ENCODE measurements around the gene SIGMAR1.

Gene SIGMAR1

GRCh38 chr9:34637356-34638137, at the start of gene SIGMAR1:
Gene SIGMAR1, minus strand, starts transcription at chr9:34637787. Its CDS starts 90 bp downstream, at chr9:34637697.
- peak; percentile 89 for DNase-seq

GRCh38 chr9:34686732-34687131, 49.1 kb upstream of the SIGMAR1 start:
- no peak for DNase-seq

DNA sequence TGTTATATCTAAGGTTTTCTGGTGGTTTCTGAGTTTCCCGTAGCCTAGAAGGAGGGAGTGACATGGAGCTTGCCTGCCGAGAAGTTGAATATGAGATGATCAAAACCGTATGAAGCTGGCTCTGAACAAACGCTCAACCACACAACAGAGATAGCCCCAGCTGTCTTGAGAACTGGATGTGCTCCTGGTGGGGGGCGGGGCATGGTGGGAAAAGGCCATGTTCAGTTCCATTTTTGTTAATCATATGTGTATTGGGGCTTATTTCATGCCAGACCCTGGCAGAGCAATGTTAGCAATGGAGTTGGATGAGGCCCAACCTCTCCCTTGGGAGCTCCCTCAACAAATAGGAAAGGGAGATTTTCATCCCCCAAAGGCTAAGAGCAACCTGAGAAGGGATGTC, 48.6 kb upstream of the SIGMAR1 start:
- no peak for DNase-seq

DNA sequence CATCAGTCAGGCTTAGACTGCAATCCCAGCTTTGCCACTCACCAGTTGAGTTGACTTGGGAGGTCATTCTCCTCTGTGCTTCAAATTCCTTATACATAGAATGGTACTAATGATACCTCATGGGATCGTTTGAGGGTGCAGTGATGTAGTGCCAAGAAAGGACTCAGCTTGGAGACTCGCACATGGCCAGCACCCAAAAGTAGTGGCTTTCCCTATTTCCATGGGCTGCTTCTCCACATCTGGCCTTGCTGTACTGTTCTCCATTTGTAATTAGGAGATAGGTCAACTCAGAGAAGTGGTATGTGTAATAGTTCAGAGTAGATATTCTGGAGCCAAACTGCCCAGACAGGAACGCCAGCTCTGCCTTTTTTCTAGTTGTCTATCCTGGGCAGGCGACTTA, 48.0 kb upstream of the SIGMAR1 start:
- DNase-seq: no peak

DNA sequence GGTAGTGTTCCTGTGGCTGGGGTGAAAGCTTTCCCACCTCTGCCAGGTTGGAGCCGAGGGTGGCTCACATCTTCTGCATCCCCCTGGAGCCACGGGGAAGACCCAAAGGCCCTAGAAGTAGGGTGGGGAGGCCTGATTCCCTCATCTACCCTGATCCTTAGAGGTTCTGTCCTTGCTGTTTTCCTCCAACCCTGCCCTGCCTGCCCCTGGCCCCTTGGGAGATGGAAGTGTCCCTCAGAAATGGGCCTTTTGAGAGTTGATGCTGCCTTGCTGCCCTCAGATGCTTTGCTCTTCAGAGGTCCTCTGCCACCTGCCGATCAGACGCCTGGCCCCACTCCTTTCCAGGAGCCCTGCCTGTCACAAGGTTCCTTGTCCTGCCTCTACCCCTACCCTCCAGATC, 47.2 kb upstream of the SIGMAR1 start:
- DNase-seq: no peak

GRCh38 chr9:34684145-34684544, 46.6 kb upstream of the SIGMAR1 start:
- DNase-seq: no peak

DNA sequence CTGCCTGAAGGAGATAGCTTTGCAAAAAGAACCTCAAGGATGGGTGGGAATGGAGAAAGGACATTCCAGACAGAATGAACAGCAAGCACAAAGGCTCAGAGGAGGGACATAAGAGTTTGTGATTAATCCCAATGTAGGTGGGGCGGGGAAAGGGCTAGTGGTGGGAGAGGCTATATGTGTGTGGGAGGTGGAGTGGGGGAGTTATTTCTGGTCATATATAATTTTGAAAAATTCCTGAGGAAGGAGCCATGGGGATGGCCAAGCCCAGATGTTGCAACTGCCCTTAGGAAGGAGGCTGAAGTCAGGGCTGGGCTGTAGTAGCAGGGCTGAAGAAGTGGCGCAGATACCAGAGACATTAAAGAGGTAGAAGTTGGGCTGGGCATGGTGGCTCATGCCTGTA, 38.3 kb upstream of the SIGMAR1 start:
- no peak for DNase-seq

DNA sequence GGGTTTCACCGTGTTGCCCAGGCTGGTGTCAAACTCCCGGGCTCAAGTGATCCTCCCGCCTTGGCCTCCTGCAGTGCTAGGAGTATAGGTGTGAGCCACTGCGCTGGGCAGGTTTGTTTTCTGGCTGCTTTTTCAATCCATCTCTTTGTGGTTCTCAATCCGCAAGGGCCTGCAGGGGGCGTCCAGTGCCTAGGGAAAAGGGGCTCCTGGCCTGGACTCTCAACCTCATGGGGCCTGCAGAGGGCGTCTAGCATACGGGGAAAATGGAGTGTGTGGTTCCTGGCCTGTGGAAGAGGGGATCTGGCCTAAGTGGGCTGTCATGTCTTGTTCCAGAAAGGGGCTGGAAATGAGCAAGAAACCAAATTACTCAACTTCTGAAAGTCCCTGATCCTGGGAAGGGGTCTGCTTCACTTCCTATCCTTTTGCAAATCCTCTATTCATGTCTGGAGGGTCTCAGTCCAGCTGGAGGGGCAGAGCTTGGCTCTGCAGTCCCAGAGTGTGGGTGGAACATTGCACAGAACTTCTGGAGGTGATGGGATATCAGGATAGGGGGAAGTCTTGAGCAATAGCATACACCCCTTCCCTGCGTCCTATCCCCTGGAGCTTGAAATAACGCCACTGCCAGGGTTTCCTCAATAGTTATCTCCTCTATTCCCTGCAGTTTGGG, 37.6 kb upstream of the SIGMAR1 start:
- peak; percentile 30 for DNase-seq

- no peak for DNase-seq
Observed at GRCh38 chr9:34674440-34674839, 36.9 kb upstream of the SIGMAR1 start.

DNA sequence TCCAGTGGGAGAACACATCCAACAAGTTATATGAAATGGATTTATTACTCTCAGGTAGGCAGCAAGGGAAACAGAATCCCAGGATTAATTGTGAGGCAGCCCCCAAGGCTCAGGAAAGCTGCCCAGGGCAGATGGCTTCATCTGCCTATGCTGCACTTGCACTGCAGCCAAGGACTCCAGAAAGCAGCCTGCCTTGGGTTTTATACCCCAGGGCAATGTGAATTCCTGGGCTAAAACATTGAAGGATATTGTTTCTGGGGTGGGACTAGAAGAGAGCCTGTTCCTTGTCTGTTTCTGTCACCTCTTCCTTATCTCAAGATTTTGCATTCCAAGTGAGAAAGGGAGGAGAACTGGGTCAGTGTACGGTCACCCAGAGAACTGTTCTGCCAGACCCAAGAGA, 33.7 kb upstream of the SIGMAR1 start:
- DNase-seq: no peak

- no peak for DNase-seq
Observed at GRCh38 chr9:34669809-34670562, 32.4 kb upstream of the SIGMAR1 start.

DNA sequence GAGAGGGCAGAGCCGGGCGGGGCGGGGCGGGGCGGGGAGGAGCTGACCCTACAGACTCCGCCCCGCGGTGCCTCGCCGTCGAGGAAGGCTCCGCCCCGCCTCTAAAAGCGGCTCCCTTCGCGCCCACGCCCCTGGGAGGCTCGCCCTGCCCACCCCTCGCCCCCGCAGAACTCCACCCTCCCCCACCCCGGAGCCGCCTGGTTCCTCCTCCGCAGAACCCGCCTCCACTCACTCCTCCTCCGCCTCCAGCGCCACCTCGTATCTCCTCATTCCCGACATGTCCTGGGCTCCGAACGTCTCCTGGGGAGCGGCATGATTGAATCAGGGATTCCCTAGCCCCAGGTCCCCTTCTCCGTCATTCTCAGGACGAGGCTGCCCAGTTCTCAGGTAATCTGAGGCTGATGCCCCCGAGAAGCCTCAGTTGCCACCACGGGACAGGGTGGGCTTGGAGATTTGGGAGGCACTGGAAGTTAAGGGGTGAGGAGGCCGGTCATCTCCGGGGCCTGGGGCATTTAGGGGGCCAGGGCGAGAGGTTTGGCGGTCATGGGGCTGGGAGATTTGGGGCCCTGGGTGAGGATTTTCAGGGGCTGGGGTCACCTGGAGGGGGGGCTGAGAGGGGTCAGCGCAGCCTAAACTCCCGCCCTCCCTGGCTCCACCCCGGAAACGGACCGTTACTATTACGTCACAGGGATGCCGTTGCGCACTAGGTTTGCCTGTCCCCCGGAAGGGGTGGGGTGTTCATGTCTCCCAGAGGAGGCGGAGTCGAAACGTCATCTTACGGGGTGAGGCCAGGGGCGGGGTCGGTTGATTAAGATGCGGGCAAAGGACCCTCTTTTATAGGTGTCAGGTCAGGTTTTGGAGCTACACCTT, 28.0 kb upstream of the SIGMAR1 start:
- DNase-seq: peak; percentile 87

- DNase-seq: no peak
Observed at GRCh38 chr9:34665067-34665380, 27.4 kb upstream of the SIGMAR1 start.

DNA sequence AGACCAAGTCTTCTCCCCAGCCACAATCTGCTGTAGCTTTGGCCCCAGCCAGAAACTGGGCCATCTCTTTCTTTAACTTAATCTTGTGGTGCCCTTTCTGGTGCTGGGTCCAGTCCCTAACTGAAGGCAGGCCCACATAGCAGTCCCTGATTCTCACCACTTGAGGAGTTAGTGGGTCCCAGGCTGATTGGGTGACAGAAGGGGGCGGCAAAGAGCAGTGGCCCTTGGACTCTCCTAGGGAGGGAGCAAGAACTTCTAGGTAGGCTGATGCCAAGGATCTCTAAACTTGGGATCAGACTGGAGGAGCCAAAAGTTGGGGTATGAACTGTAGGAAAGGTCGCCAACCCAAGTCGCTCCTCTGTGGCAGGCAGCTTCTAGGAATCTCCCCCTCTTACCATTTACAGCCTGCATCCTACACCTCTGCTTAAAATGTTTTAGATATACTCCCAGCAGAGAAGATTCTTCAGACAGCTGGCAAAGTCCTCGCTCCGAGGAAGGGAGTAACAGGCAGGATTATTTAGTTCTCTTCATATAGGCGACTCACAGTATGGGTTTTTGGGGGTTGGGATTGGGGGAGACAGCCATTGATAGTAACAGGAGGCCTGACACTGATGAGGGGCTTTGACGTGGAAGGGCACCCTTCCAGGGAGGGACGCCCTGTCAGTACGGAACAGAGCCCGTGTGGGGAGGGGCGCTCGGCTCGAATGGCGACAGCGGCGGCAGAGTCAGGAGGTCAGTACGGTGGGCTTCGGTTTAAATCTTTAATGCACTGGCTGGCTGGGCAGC, 26.9 kb upstream of the SIGMAR1 start:
- DNase-seq: peak; percentile 59

DNA sequence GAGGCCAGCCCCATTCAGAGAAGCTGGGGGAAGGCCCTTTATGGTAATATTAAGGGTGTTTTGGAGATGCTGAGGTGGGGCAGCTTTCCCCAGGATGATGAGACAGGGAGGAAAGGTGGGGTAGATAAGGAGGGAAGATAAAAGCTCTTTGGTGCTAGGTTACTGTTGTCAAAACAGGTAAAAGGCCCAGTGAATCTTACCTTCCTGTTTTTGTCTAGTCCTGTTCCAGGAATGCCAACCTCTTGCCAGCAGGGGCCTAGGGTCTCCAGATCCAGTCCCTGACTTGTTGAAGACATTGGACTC, 25.7 kb upstream of the SIGMAR1 start:
- no peak for DNase-seq

- no peak for DNase-seq
Observed at GRCh38 chr9:34662526-34663302, 25.1 kb upstream of the SIGMAR1 start, which contains the start of gene CCL27. Gene CCL27, minus strand, starts transcription at chr9:34662657. Its CDS starts 24 bp downstream, at chr9:34662633.

GRCh38 chr9:34659592-34660253, 22.1 kb upstream of the SIGMAR1 start:
- DNase-seq: no peak

DNA sequence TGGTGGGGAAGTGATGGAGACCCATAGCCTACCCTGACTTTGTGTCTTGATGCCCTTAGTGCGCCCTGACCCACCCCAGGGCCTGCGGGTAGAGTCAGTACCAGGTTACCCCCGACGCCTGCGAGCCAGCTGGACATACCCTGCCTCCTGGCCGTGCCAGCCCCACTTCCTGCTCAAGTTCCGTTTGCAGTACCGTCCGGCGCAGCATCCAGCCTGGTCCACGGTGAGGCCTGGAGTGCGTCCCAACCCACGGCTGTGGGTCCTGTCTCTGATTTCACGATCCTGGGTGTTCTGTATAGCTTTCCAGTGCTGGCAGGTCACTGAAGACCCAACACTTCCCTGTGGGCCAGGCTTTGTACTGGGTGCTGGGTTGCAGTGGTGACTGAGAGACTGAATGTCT, 20.9 kb upstream of the SIGMAR1 start:
- no peak for DNase-seq

DNA sequence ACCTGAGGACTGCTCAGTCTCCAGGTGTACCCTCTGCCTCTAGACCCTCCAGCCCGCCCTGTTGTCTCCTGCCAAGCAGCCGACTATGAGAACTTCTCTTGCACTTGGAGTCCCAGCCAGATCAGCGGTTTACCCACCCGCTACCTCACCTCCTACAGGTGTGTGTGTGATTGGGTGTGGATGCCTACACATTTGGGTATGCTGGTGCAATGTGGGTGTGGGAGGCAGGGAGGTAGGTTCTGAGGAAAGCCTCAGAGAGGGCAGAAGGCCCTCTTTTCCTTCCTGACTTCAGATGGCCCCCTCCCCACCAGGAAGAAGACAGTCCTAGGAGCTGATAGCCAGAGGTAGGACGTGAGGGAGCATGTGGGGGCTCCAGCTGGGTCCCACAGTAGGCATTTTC, 19.4 kb upstream of the SIGMAR1 start:
- DNase-seq: no peak

- no peak for DNase-seq
Observed at GRCh38 chr9:34655394-34655793, 17.8 kb upstream of the SIGMAR1 start.
